Naive thymus-derived CD4-positive, alpha-beta T cell (primary cell): ENCODE measurements around the gene GLA. TPM values are rescaled to one million over a fixed set of nuclear protein-coding genes. Genes with fewer than 3 reads are reported as not detected.
A peak's percentile ranks its signal among the peaks of the same experiment; 100 is the strongest.

Experiments used
- ATAC-seq: fragments of 150-1000 bp; cut with Tn5 transposase; 2 replicates; pipeline ENCODE4 v1.10.0; 2021; ENCODE audit warnings: mild to moderate bottlenecking, moderate library complexity
- CTCF ChIA-PET: fragments of 350-600 bp; sonication (Branson Sonifier 250); formaldehyde crosslinking; loops from one replicate; lab custom pipeline; 2021; ENCODE audit warnings: antibody characterized with exemption; lab: Charles Lee
- POLR2A ChIA-PET: fragments of 350-600 bp; sonication (Branson Sonifier 250); formaldehyde crosslinking; loops from one replicate; lab custom pipeline; 2021; ENCODE audit warnings: antibody characterized with exemption, inconsistent platforms; lab: Charles Lee
- DNase-seq, 9 donors: peaks; one replicate each; pipeline versions ENCODE4 v3.0.0 to v3.0.0-alpha.2; 2020 to 2022; ENCODE audit warnings: mixed read lengths in 1 of 9
- H3K27ac ChIP-seq: one replicate; pipeline ENCODE4 v1.7.0; 2013; ENCODE audit warnings: mild to moderate bottlenecking, low read depth, low read length, moderate library complexity
- H3K27me3 ChIP-seq, 2 donors: one replicate each; pipeline ENCODE4 v1.7.0; 2013; ENCODE audit warnings: low read length in 2 of 2, mild to moderate bottlenecking in 2 of 2, moderate library complexity in 2 of 2; ENCODE audit not compliant: control insufficient read depth in 2 of 2, insufficient read depth in 2 of 2
- H3K36me3 ChIP-seq, 3 experiments: 1 replicate in 2 of 3; 2 replicates in 1 of 3; pipeline ENCODE4 v1.7.0; 2013; ENCODE audit warnings: low read length in 3 of 3, mild to moderate bottlenecking in 3 of 3, moderate library complexity in 1 of 3; ENCODE audit not compliant: insufficient read depth in 3 of 3, control insufficient read depth in 2 of 3
- H3K4me1 ChIP-seq, 2 donors: one replicate each; pipeline ENCODE4 v1.7.0; 2013; ENCODE audit warnings: low read length in 2 of 2, mild to moderate bottlenecking in 2 of 2, moderate library complexity in 1 of 2; ENCODE audit not compliant: control insufficient read depth in 2 of 2, insufficient read depth in 2 of 2
- H3K4me3 ChIP-seq: 2 replicates; pipeline ENCODE4 v1.7.0; 2013; ENCODE audit warnings: mild to moderate bottlenecking, low read length
- H3K9me3 ChIP-seq, 3 experiments: 1 replicate in 2 of 3; 2 replicates in 1 of 3; pipeline ENCODE4 v1.7.0; 2013; ENCODE audit warnings: low read length in 3 of 3; ENCODE audit not compliant: control insufficient read depth in 2 of 3
- H3K27ac Mint-ChIP-seq, 9 donors: one replicate each; pipeline ENCODE4 v1.8.0; 2020 to 2022; ENCODE audit warnings: mixed read lengths in 9 of 9, mild to moderate bottlenecking in 8 of 9, moderate library complexity in 5 of 9, inconsistent platforms in 2 of 9
- H3K27me3 Mint-ChIP-seq, 5 donors: one replicate each; pipeline ENCODE4 v1.8.0; 2021 to 2022; ENCODE audit warnings: mixed read lengths in 5 of 5, mild to moderate bottlenecking in 1 of 5
- H3K36me3 Mint-ChIP-seq, 5 donors: one replicate each; pipeline ENCODE4 v1.8.0; 2020 to 2022; ENCODE audit warnings: mixed read lengths in 5 of 5, mild to moderate bottlenecking in 3 of 5, inconsistent platforms in 1 of 5
- H3K4me1 Mint-ChIP-seq, 7 donors: one replicate each; pipeline ENCODE4 v1.8.0; 2020 to 2022; ENCODE audit warnings: mixed read lengths in 7 of 7, mild to moderate bottlenecking in 3 of 7, inconsistent platforms in 1 of 7
- H3K4me3 Mint-ChIP-seq, 10 donors: one replicate each; pipeline ENCODE4 v1.8.0; 2020 to 2022; ENCODE audit warnings: mild to moderate bottlenecking in 10 of 10, mixed read lengths in 10 of 10, moderate library complexity in 6 of 10, inconsistent platforms in 2 of 10
- H3K9me3 Mint-ChIP-seq, 11 donors: one replicate each; pipeline ENCODE4 v1.8.0; 2020 to 2022; ENCODE audit warnings: mixed read lengths in 11 of 11, mild to moderate bottlenecking in 4 of 11, inconsistent platforms in 1 of 11, moderate library complexity in 1 of 11
- intact Hi-C, 2 donors: fragments of 100-400 bp; cut with micrococcal nuclease; formaldehyde crosslinking; loops; one replicate each; pipeline ENCODE4 v1.15.1; 2023
- polyA plus RNA-seq, 2 donors: library from polyadenylated mRNA; unstranded; fragments of 300-500 nt; fragmentation: Illumina TruSeq; gene quantifications; one replicate each; pipeline ENCODE4 v1.2.3, GENCODE V29; 2021
- total RNA-seq, 6 experiments: library from RNA in 5 of 6; stranded (reverse) in 5 of 6; gene quantifications; 1 replicate in 5 of 6; 2 replicates in 1 of 6; pipeline ENCODE4 v1.2.3 and lab custom pipeline; 2021 to 2026

The GLA gene
- total and polyA plus RNA-seq, 7 experiments from 2014 or later = 10.9 to 40.1 (median 17.3) TPM

- ChIA-PET CTCF (no interaction called here), POLR2A (interaction anchor here (0.6 to 1.4 kb wide), 4 partner anchors 41 to 581 kb away, joined by 3 to 4 read pairs (median 4); partner anchors contain the start of genes ARMCX6, CENPI and RPL36A)
- H3K36me3 ChIP-seq = peaks cover 0 to 3% (median 0%) of the 10 kb centered on the region in 3 experiments
- Mint-ChIP-seq H3K27me3 (no peaks in the 10 kb centered on the region), H3K27ac (peak overlapping the region; percentile 80 to 96 (median 91)), H3K9me3 (no peaks in the 10 kb centered on the region), H3K36me3 (no peaks in the 10 kb centered on the region), H3K4me1 (peaks cover 0 to 22% (median 19%) of the 10 kb centered on the region in 7 donors), H3K4me3 (peak overlapping the region; percentile 84 to 93 (median 91))
- peak overlapping the region; percentile 75 for H3K4me3 ChIP-seq
- intact Hi-C loops = loop anchor here (2.0 to 5.0 kb wide), 8 partner anchors 252 to 808 kb away; partner anchors contain the start of genes CSTF2 (in 2 of the 2), ZMAT1 (in 2 of the 2), BEX5 (in 1 of the 2) and CENPI (in 1 of the 2)
- H3K9me3 ChIP-seq = no peaks in the 10 kb centered on the region
- peaks cover 0 to 4% of the 10 kb centered on the region in 2 donors for H3K4me1 ChIP-seq
- peak overlapping the region; percentile 91 for H3K27ac ChIP-seq
- no peaks in the 10 kb centered on the region for H3K27me3 ChIP-seq
- DNase-seq (no peak), ATAC-seq (no peak)
These were observed 58.5 kb downstream of the GLA start for GRCh38 chrX:101349193-101349562.

GRCh38 chrX:101348452-101349192, 59.1 kb downstream of the GLA start, which contains the start of gene TIMM8A:
Gene TIMM8A, minus strand, starts transcription at chrX:101348742. Its CDS starts 78 bp downstream, at chrX:101348664.
- H3K9me3 ChIP-seq = no peaks in the 10 kb centered on the region
- intact Hi-C loops = loop anchor here (1.0 to 5.0 kb wide), 12 partner anchors 42 to 809 kb away; partner anchors contain the start of genes CSTF2 (in 2 of the 2), ZMAT1 (in 2 of the 2), BEX5 (in 1 of the 2) and CENPI (in 1 of the 2)
- peaks cover 0 to 3% (median 0%) of the 10 kb centered on the region in 3 experiments for H3K36me3 ChIP-seq
- Mint-ChIP-seq H3K27me3 (no peaks in the 10 kb centered on the region), H3K4me1 (peaks cover 0 to 25% (median 19%) of the 10 kb centered on the region in 7 donors), H3K9me3 (no peaks in the 10 kb centered on the region), H3K4me3 (peak within 1 kb of the TSS; percentile 84 to 93 (median 91)), H3K27ac (peak within 1 kb of the TSS; percentile 80 to 96 (median 91)), H3K36me3 (no peaks in the 10 kb centered on the region)
- ATAC-seq = peak; percentile 99
- POLR2A ChIA-PET = interaction anchor here (0.6 to 1.4 kb wide), 3 partner anchors 42 to 269 kb away, joined by 4 read pairs; partner anchors contain the start of genes ARMCX6, CENPI and RPL36A
- H3K4me1 ChIP-seq = peaks cover 0 to 4% of the 10 kb centered on the region in 2 donors
- H3K4me3 ChIP-seq = peak within 1 kb of the TSS; percentile 75
- no peaks in the 10 kb centered on the region for H3K27me3 ChIP-seq
- H3K27ac ChIP-seq = peak within 1 kb of the TSS; percentile 91
- peak; percentile 48 to 79 (median 72) for DNase-seq
- CTCF ChIA-PET = no interaction called here

- Mint-ChIP-seq H3K4me3 (peak overlapping the region; percentile 84 to 93 (median 91)), H3K27me3 (no peaks in the 10 kb centered on the region), H3K27ac (peak overlapping the region; percentile 80 to 96 (median 91)), H3K36me3 (no peaks in the 10 kb centered on the region), H3K4me1 (peaks cover 0 to 25% (median 19%) of the 10 kb centered on the region in 7 donors), H3K9me3 (no peaks in the 10 kb centered on the region)
- no peak for DNase-seq
- no peak for ATAC-seq
- Histone ChIP-seq H3K36me3 (peaks cover 0 to 3% (median 0%) of the 10 kb centered on the region in 3 experiments), H3K27ac (peak overlapping the region; percentile 91), H3K4me1 (peaks cover 0 to 4% of the 10 kb centered on the region in 2 donors), H3K4me3 (peak overlapping the region; percentile 75), H3K27me3 (no peaks in the 10 kb centered on the region), H3K9me3 (no peaks in the 10 kb centered on the region)
- CTCF ChIA-PET = no interaction called here
- POLR2A ChIA-PET = interaction anchor here (1.4 kb wide), 1 partner anchor 250 kb away, joined by 4 read pairs; the partner anchor contains the start of gene CENPI
- intact Hi-C loops = loop anchor here (1.0 to 5.0 kb wide), 12 partner anchors 42 to 809 kb away; partner anchors contain the start of genes CSTF2 (in 2 of the 2), ZMAT1 (in 2 of the 2), BEX5 (in 1 of the 2) and CENPI (in 1 of the 2)
These were observed 59.8 kb downstream of the GLA start for GRCh38 chrX:101347859-101348451.

Other genes with a start within 250 kb of the GLA start
- under 1 TPM in 2 of 5 experiments, not detected in 3; 0.08 to 0.58 TPM for gene DRP2, start 188.1 kb downstream of the GLA start, total RNA-seq
- not detected for gene DRP2, start 188.1 kb downstream of the GLA start, polyA plus RNA-seq
- under 1 TPM in 1 of 5 experiments, not detected in 4; 0.15 TPM for gene TAF7L, start 116.6 kb downstream of the GLA start, total RNA-seq
- not detected for gene TAF7L, start 116.6 kb downstream of the GLA start, polyA plus RNA-seq
- 10 to 100 TPM in 3 of 5 experiments, 1 to 10 TPM in 2; 6.7 to 13.6 (median 12.2) TPM for gene TIMM8A, start 59.2 kb downstream of the GLA start, total RNA-seq
- gene TIMM8A, start 59.2 kb downstream of the GLA start, polyA plus RNA-seq = 10 to 100 TPM in 1 of 2 donors, 1 to 10 TPM in 1; 8.5 to 10.6 TPM
- gene BTK, start 21.7 kb downstream of the GLA start, total RNA-seq = 10 to 100 TPM in 1 of 5 experiments, 1 to 10 TPM in 3, not detected in 1; 1.5 to 52.1 (median 3.9) TPM
- under 1 TPM; 0.06 to 0.14 TPM for gene BTK, start 21.7 kb downstream of the GLA start, polyA plus RNA-seq
- 100 to 1,000 TPM; 113 to 342 (median 282) TPM for gene RPL36A, start 16.9 kb downstream of the GLA start, total RNA-seq
- gene RPL36A, start 16.9 kb downstream of the GLA start, polyA plus RNA-seq = 1,000 to 10,000 TPM; 2,157 to 2,919 TPM
- gene HNRNPH2, start 297 bp upstream of the GLA start, total RNA-seq = 10 to 100 TPM; 32.1 to 46.3 (median 41.5) TPM
- 100 to 1,000 TPM in 1 of 2 donors, 10 to 100 TPM in 1; 96.3 to 103 TPM for gene HNRNPH2, start 297 bp upstream of the GLA start, polyA plus RNA-seq
- gene ARMCX4, start 77.5 kb upstream of the GLA start, total RNA-seq = 10 to 100 TPM in 4 of 5 experiments, 1 to 10 TPM in 1; 2.1 to 18.1 (median 14.3) TPM
- gene ARMCX4, start 77.5 kb upstream of the GLA start, polyA plus RNA-seq = 1 to 10 TPM in 1 of 2 donors, under 1 TPM in 1; 0.52 to 1.7 TPM
- 1 to 10 TPM in 2 of 5 experiments, under 1 TPM in 3; 0.17 to 1.4 (median 0.78) TPM for gene ARMCX1, start 142.6 kb upstream of the GLA start, total RNA-seq
- 1 to 10 TPM; 2.1 to 3.2 TPM for gene ARMCX1, start 142.6 kb upstream of the GLA start, polyA plus RNA-seq
- gene ARMCX6, start 210.1 kb upstream of the GLA start, total RNA-seq = 10 to 100 TPM; 27.3 to 42.5 (median 39.9) TPM
- gene ARMCX6, start 210.1 kb upstream of the GLA start, polyA plus RNA-seq = 10 to 100 TPM; 43.1 to 60.1 TPM
- 10 to 100 TPM; 32.2 to 60.4 (median 37.3) TPM for gene ARMCX3, start 215.2 kb upstream of the GLA start, total RNA-seq
- 10 to 100 TPM; 19.8 to 30.1 TPM for gene ARMCX3, start 215.2 kb upstream of the GLA start, polyA plus RNA-seq